K562 (cell line): ENCODE results near the gene DAPK1. TPM values are rescaled to one million over a fixed set of nuclear protein-coding genes. Genes with fewer than 3 reads are reported as not detected.

Experiments
- CBFB ChIP-seq: sonication (generic); formaldehyde crosslinking; IDR thresholded peaks from 2 replicates; pipeline ENCODE4 v1.4.0; 2020; ENCODE audit warnings: mild to moderate bottlenecking, missing genetic modification reagents
- CHAMP1 ChIP-seq: fragments of 450-650 bp; IDR thresholded peaks from 2 replicates; pipeline ENCODE4 v1.6.1; 2016; ENCODE audit warnings: mild to moderate bottlenecking
- EGR1 ChIP-seq: fragments of 450-650 bp; conservative IDR thresholded peaks from 2 replicates; pipeline ENCODE4 v1.6.1; 2017; ENCODE audit warnings: mild to moderate bottlenecking
- FOSL1 ChIP-seq: fragments of 200-800 bp; sonication (Bioruptor generic); conservative IDR thresholded peaks from 2 replicates; pipeline ENCODE4 v1.6.1; 2016; ENCODE audit warnings: missing genetic modification characterization, missing compliant biosample characterization
- HMG20B ChIP-seq: fragments of 250-450 bp; sonication (Bioruptor Pico); IDR thresholded peaks from 2 replicates; pipeline ENCODE4 v1.5.0; 2021; ENCODE audit warnings: mild to moderate bottlenecking
- HOXB6 ChIP-seq: fragments of 250-450 bp; sonication (Bioruptor Pico); IDR thresholded peaks from 2 replicates; pipeline ENCODE4 v1.5.1; 2022; ENCODE audit warnings: mild to moderate bottlenecking, borderline replicate concordance
- POLR2G ChIP-seq: fragments of 200-400 bp; formaldehyde crosslinking; IDR thresholded peaks from 2 replicates; pipeline ENCODE4 v1.6.1; 2017; ENCODE audit warnings: low read depth, mild to moderate bottlenecking, antibody characterized with exemption, low read length, moderate library complexity
- RBM34 ChIP-seq: fragments of 200-400 bp; formaldehyde crosslinking; IDR thresholded peaks from 2 replicates; pipeline ENCODE4 v1.6.1; 2018; ENCODE audit warnings: low read length, borderline replicate concordance; ENCODE audit not compliant: insufficient read depth
- TCF3 ChIP-seq: sonication (generic); formaldehyde crosslinking; IDR thresholded peaks from 2 replicates; pipeline ENCODE4 v1.4.0; 2020; ENCODE audit warnings: mild to moderate bottlenecking, missing genetic modification reagents
- TSC22D4 ChIP-seq: fragments of 450-650 bp; IDR thresholded peaks from 2 replicates; pipeline ENCODE4 v1.6.1; 2016; ENCODE audit warnings: missing genetic modification characterization, missing biosample characterization, control low read depth
- YY1 ChIP-seq, 3 experiments: IDR thresholded peaks; 2 replicates each; pipeline ENCODE4 v1.6.1; 2011; ENCODE audit warnings: low read length in 2 of 3, mild to moderate bottlenecking in 2 of 3, moderate library complexity in 2 of 3, borderline replicate concordance in 1 of 3, control low read depth in 1 of 3, low read depth in 1 of 3; ENCODE audit not compliant: insufficient read depth in 3 of 3, insufficient replicate concordance in 2 of 3, control insufficient read depth in 1 of 3, insufficient read length in 1 of 3; ENCODE audit errors: extremely low read depth in 1 of 3
- ZBTB12 ChIP-seq: fragments of 250-450 bp; sonication (Bioruptor Pico); IDR thresholded peaks from 2 replicates; pipeline ENCODE4 v1.4.0; 2020
- ZFX ChIP-seq: sonication (generic); formaldehyde crosslinking; IDR thresholded peaks from 2 replicates; pipeline ENCODE4 v1.8.0; 2022; ENCODE audit warnings: mild to moderate bottlenecking, missing genetic modification reagents, moderate library complexity
- ZNF3 ChIP-seq: fragments of 250-450 bp; sonication (Bioruptor Pico); IDR thresholded peaks from 2 replicates; pipeline ENCODE4 v1.5.0; 2021; ENCODE audit warnings: mild to moderate bottlenecking, moderate library complexity
- ZNF551 ChIP-seq: fragments of 250-450 bp; sonication (Bioruptor Pico); IDR thresholded peaks from 2 replicates; pipeline ENCODE4 v1.5.0; 2021; ENCODE audit warnings: mild to moderate bottlenecking, moderate library complexity
- ZNF75A ChIP-seq: fragments of 450-650 bp; formaldehyde crosslinking; IDR thresholded peaks from 2 replicates; pipeline ENCODE4 v1.4.0; 2020; ENCODE audit warnings: mild to moderate bottlenecking
- polyA plus RNA-seq, 8 experiments: library from polyadenylated mRNA; depleted of rRNA in 4 of 8; stranded (reverse) in 5 of 8; unstranded in 3 of 8; fragments of >200 nt; fragmentation: Nextera tagmentation in 2 of 8; fragmentation: Illumina TruSeq in 1 of 8; extraction: Ambion mirVana in 2 of 8; extraction: Trizol in 1 of 8; gene quantifications; 2 replicates each; pipeline versions ENCODE4 v1.2.1 to v1.2.3, GENCODE V29; 2011 to 2014; ENCODE audit warnings: inconsistent platforms in 1 of 8, missing spikeins in 1 of 8
- total RNA-seq, 7 experiments: library from RNA; depleted of rRNA in 6 of 7; stranded (reverse); fragments of >200 nt in 6 of 7; fragmentation: Illumina TruSeq in 2 of 7; extraction: Trizol in 2 of 7; gene quantifications; 2 replicates each; pipeline versions ENCODE4 v1.2.1 to v1.2.3, GENCODE V29; 2011 to 2021; ENCODE audit warnings: low replicate concordance in 1 of 7
- TF ChIP-seq, protein P1 (sequence below): conservative IDR thresholded peaks from 2 replicates; pipeline ENCODE4 v1.6.1; 2011; ENCODE audit warnings: low read depth, mild to moderate bottlenecking, low read length; ENCODE audit not compliant: control insufficient read depth
- TF ChIP-seq, protein P2 (sequence below): IDR thresholded peaks from 2 replicates; pipeline ENCODE4 v1.6.1; 2011; ENCODE audit warnings: borderline replicate concordance, low read depth, mild to moderate bottlenecking, moderate library complexity, low read length; ENCODE audit not compliant: insufficient read depth, poor library complexity, severe bottlenecking
- TF ChIP-seq, protein P3 (sequence below): fragments of 450-650 bp; formaldehyde crosslinking; IDR thresholded peaks from 2 replicates; pipeline ENCODE4 v1.4.0; 2020; ENCODE audit warnings: mild to moderate bottlenecking, moderate library complexity

The DAPK1 gene
- total and polyA plus RNA-seq, 9 of the 15 experiments (the other 6 are each of a cell fraction or from before 2014, with no cell fraction given), result 1.7 to 26.4 (median 15.8) TPM

DNA sequence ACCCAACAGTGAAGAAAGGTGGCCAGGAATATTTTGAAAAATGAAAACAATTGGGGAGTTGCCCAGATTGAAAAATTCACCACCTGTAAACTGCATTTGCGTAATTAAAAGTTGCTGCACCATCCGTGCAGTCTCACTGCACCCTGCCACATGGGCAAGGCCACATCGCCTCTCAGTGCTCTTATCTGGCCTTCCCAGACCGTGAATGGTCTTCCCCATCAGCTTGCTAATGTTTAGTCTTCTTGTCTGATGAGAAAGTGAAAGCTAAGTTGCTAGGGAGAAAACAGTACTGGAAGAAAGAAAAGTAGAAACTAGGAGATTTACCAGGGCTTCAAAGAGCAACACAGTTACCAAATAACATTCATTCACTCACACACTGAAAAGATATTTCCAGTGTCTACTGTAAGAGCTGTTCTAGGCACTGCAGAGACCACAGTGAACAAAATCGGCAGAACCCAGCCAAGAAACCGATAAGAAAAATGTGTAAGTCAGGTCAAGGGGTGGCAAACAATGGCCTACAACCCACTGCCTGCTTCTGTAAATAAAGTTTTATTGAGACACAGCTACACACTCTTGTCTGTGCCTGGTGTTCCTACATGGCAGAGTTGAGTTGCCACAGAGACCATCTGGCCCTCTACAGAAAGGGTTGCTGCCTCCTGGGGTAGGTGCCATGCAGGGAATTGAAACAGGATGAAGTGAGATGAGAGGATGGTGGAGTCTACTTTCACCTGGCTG lies 177.1 kb downstream of the DAPK1 start (continued):
- TF ChIP-seq RBM34 (no peak), ZNF551 (no peak), YY1 (IDR thresholded peaks at IDR 0.05; ENCODE audit: borderline replicate concordance in 1 of 3, control insufficient read depth in 1 of 3, extremely low read depth in 1 of 3, insufficient read depth in 3 of 3, insufficient read length in 1 of 3, insufficient replicate concordance in 2 of 3, low read depth in 1 of 3, low read length in 2 of 3) (no peak), HOXB6 (no peak), HMG20B (CRISPR knock-in tag) (no peak), ZBTB12 (CRISPR knock-in tag) (no peak), CBFB (no peak), ZNF3 (CRISPR knock-in tag) (no peak), EGR1 (no peak), ZFX (no peak), POLR2G (no peak), ZNF75A (CRISPR knock-in tag) (no peak), TCF3 (CRISPR knock-in tag) (peak; percentile 93), CHAMP1 (no peak), FOSL1 (no peak), TSC22D4 (tag) (no peak)
- TF ChIP-seq, protein P1, sequence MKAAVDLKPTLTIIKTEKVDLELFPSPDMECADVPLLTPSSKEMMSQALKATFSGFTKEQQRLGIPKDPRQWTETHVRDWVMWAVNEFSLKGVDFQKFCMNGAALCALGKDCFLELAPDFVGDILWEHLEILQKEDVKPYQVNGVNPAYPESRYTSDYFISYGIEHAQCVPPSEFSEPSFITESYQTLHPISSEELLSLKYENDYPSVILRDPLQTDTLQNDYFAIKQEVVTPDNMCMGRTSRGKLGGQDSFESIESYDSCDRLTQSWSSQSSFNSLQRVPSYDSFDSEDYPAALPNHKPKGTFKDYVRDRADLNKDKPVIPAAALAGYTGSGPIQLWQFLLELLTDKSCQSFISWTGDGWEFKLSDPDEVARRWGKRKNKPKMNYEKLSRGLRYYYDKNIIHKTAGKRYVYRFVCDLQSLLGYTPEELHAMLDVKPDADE, result no peak
- TF ChIP-seq, protein P2, sequence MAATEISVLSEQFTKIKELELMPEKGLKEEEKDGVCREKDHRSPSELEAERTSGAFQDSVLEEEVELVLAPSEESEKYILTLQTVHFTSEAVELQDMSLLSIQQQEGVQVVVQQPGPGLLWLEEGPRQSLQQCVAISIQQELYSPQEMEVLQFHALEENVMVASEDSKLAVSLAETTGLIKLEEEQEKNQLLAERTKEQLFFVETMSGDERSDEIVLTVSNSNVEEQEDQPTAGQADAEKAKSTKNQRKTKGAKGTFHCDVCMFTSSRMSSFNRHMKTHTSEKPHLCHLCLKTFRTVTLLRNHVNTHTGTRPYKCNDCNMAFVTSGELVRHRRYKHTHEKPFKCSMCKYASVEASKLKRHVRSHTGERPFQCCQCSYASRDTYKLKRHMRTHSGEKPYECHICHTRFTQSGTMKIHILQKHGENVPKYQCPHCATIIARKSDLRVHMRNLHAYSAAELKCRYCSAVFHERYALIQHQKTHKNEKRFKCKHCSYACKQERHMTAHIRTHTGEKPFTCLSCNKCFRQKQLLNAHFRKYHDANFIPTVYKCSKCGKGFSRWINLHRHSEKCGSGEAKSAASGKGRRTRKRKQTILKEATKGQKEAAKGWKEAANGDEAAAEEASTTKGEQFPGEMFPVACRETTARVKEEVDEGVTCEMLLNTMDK, result no peak
- TF ChIP-seq, protein P3, sequence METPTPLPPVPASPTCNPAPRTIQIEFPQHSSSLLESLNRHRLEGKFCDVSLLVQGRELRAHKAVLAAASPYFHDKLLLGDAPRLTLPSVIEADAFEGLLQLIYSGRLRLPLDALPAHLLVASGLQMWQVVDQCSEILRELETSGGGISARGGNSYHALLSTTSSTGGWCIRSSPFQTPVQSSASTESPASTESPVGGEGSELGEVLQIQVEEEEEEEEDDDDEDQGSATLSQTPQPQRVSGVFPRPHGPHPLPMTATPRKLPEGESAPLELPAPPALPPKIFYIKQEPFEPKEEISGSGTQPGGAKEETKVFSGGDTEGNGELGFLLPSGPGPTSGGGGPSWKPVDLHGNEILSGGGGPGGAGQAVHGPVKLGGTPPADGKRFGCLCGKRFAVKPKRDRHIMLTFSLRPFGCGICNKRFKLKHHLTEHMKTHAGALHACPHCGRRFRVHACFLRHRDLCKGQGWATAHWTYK (CRISPR knock-in tag), result peak; percentile 79; the same call in 1 of the 2 replicates
